Measurements from ENCODE around the gene KRTAP19-6.
"Not testable (repeated sequence)": the region's sequence is repeated elsewhere in the genome, so short reads cannot be mapped to it uniquely, and the experiment has no call there.

Gene KRTAP19-6

GRCh38 chr21:30541764-30542163 lies at the start of gene KRTAP19-6:
KRTAP19-6 (minus strand) TSS chr21:30541864; CDS start chr21:30541833, 31 bp downstream.
- no peak for DNase-seq (ENCODE audit: low spot score)

DNA sequence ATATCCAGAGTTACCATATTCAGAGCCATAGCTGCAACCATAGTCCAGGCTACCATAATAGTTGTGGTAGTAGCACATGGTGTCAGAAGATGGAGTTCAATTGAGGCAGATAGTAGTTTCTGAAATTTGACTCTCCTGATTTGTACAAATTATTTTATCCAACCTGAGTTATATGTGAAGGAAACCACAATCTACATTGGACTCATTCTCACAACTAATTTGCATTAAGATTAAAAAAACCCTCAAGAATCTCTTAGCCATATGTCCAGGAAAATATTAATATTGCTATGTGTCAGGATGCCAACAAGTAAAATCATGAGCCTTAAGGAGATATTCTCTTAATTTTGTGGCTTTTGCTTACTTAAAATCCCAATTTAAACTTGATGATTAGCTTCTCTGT lies 48.6 kb upstream of the KRTAP19-6 start, which contains the start of gene KRTAP22-2:
Gene KRTAP22-2 (minus strand): TSS at position 101 of the 400 bp plus-strand sequence.
- DNase-seq (ENCODE audit: low spot score), result no peak

GRCh38 chr21:30582870-30583269 lies 41.2 kb upstream of the KRTAP19-6 start:
- DNase-seq (ENCODE audit: low spot score), result no peak

GRCh38 chr21:30580132-30580531 lies 38.5 kb upstream of the KRTAP19-6 start:
- DNase-seq (ENCODE audit: low spot score), result no peak

DNA sequence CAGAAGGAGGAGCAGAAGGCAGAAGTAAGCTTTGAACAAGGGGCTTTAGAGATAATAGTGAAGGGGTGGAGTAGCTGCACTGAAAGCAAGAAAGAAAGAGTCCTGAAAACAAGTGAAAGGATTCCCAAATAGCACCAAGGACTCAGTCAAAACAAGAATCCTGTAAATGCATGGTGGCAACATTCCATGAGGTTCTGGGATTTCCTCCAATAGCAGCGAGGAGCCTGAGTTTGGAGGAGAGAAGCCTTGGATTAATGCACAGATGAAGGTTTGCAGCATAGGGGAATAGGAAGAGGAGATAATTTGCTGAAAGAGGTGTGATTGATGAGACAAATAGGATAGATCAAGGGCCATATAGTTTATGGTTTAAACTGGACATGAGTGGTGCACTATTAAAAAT lies 37.7 kb upstream of the KRTAP19-6 start:
- DNase-seq (ENCODE audit: low spot score), result no peak

DNA sequence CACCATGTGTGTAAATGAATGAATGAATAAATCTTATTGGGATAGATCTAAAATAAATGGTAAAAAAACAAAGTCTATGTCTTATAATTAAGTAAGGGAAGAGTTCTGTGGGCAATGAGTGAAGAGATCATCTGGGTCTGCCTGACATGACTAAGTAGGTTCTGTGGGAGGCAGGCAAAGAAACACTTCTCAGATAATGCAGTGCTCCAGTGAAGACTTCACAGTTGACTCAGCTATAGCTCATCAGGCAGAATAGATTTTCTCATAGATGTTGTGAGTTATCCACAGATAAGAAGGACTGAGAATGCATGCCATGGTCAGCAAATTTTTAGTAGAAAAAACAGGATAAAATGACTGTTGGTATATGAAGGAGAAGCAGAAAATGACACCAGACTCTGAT lies 36.1 kb upstream of the KRTAP19-6 start:
- no peak for DNase-seq (ENCODE audit: low spot score)

GRCh38 chr21:30567617-30568016 lies 26.0 kb upstream of the KRTAP19-6 start:
- DNase-seq (ENCODE audit: low spot score), result no peak

DNA sequence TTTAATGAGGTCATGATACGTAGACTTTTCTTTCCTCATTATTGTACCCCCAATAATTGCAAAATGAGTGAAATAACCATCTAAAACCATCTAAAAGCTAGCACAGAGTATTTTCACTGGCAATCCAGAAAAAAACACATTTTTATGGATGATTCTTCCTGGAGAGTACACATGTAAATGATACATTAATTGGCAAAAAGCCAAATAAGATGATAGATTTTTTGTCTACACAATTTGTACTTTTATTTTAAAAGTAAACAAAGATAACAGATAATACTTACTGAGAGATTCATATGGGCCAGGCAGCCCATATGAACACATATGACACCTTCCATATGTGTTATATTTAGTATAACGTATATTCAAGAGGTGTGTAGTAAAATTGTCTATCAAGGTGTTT lies 22.0 kb upstream of the KRTAP19-6 start:
- DNase-seq (ENCODE audit: low spot score), result no peak

- DNase-seq (ENCODE audit: low spot score), result no peak
These were observed 21.4 kb upstream of the KRTAP19-6 start for GRCh38 chr21:30563072-30563471.

DNA sequence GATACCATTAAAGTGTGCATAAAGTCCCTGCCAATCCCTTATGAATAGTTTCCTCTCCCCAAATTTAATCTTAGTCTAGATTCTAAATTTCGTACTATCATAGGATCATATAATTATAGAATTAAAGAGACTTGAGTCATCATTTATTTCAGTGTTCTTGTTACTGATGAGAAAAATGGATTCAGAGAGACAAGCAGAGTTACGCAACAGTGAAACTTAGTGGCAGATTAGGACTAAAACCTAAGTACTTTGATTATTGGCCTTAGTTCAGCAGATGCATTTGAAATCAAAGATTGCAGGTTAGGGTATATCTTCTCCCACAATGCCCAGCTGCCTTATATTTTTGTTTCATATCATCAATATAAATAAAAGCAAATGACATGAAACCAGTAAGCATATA lies 20.3 kb upstream of the KRTAP19-6 start:
- DNase-seq (ENCODE audit: low spot score), result no peak

- DNase-seq (ENCODE audit: low spot score), result no peak
These were observed 19.7 kb upstream of the KRTAP19-6 start, which contains the start of gene KRTAP19-7 for GRCh38 chr21:30561264-30561895. KRTAP19-7 (minus strand) TSS chr21:30561314; CDS start chr21:30561289, 25 bp downstream.

GRCh38 chr21:30555095-30555494 lies 13.4 kb upstream of the KRTAP19-6 start:
- DNase-seq (ENCODE audit: low spot score), result no peak

DNA sequence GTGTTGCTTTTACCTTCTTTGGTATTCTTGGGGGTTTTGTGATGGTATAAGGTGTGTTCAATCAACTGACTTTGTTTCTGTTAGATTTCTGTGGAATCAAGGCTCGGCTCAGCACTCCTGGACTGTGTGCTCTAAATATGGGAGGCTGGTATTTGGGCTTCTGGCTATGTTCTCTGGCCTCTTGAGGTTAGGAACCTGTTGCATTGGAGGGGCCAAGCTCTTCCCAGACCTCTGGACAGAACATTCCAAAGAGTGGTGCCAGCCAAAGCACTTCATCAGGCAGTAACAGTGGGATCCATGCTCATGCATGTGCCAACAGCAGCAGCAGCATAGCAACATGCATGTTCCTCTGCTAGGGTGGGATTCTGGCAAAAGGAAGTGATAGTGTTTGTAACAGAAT lies 11.1 kb upstream of the KRTAP19-6 start:
- no peak for DNase-seq (ENCODE audit: low spot score)

- no peak for DNase-seq (ENCODE audit: low spot score)
These were observed 22.8 kb downstream of the KRTAP19-6 start for GRCh38 chr21:30518876-30519275.

- DNase-seq (ENCODE audit: low spot score), result no peak
These were observed 26.0 kb downstream of the KRTAP19-6 start for GRCh38 chr21:30515681-30516080.

DNA sequence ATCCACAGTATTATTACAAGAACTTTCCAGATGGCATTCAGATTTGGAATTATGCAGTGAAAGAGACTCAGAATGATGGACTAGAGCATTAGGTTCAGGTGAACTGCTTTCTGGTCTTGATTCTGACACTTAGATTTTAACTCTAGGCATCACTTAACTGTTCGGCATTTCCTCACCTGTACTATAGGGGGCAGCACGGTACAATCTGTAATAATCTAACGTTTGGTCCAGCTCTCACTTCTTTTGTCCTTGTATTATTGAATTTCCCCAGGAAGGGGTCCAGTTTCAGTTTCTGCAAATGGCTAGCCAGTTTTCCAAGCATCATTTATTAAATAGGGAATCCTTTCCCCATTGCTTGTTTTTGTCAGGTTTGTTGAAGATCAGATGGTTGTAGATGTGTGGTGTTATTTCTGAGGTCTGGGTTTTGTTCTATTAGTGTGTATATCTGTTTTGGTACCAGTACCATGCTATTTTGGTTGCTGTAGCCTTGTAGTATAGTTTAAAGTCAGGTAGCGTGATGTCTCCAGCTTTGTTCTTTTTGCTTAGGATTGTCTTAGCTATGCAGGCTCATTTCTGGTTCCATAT lies 36.0 kb downstream of the KRTAP19-6 start:
- DNase-seq (ENCODE audit: low spot score), result not testable (repeated sequence)

DNA sequence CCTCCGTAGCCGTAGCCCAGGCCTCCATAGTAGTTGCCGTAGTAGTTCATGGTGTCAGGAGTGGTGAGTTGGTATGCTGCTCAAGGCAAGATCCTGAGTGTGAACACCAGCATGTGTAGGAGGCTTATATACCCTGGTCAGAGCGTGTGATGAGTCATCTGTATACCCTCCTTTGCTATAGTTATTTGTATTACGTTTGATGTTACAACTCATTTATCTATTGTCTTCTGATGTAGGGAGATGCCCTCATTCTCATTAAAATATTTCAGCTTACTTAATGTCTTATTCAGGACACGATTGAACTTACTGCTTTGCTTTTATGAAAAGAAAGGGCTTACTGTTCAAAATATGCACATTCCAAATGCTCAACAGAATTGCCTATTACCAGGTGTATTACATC lies 39.6 kb downstream of the KRTAP19-6 start, which contains the start of gene KRTAP19-5:
Gene KRTAP19-5 (minus strand): TSS at position 101 of the 400 bp plus-strand sequence. CDS start 51 bp downstream, at position 50.
- no peak for DNase-seq (ENCODE audit: low spot score)

DNA sequence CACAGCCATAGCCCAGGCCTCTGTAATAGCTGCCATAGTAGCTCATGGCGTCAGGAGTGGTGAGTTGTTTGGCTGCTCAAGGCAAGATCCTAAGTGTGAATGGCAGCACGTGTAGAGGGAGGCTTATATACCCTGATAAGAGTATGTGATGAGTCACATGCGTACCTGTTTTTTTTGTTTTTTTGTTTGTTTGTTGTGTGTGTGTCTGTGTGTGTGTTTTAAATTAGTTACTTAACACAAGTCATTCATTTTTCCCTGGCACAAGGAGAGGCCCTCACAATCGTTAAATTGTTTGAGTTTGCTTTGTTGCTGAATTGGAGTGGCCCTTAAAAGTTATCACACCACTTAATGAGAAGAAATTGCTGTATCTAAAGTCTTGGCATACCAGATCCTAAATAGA lies 44.6 kb downstream of the KRTAP19-6 start, which contains the start of gene KRTAP19-4:
Gene KRTAP19-4 (minus strand): TSS at position 101 of the 400 bp plus-strand sequence. CDS start 55 bp downstream, at position 46.
- no peak for DNase-seq (ENCODE audit: low spot score)

- DNase-seq (ENCODE audit: low spot score), result no peak
These were observed 49.7 kb downstream of the KRTAP19-6 start, which contains the start of gene KRTAP19-3 for GRCh38 chr21:30491963-30492428. KRTAP19-3 (minus strand) TSS chr21:30492013; CDS start chr21:30491957, 56 bp downstream.
